ENCODE data around the gene KCTD5. TPM values are rescaled to one million over a fixed set of nuclear protein-coding genes. Genes with fewer than 3 reads are reported as not detected.

Gene KCTD5
- total and polyA plus RNA-seq, 9 of the 15 experiments (the other 6 are each of a cell fraction or from before 2014, with no cell fraction given), result 0.73 to 58.3 (median 32.3) TPM

DNA sequence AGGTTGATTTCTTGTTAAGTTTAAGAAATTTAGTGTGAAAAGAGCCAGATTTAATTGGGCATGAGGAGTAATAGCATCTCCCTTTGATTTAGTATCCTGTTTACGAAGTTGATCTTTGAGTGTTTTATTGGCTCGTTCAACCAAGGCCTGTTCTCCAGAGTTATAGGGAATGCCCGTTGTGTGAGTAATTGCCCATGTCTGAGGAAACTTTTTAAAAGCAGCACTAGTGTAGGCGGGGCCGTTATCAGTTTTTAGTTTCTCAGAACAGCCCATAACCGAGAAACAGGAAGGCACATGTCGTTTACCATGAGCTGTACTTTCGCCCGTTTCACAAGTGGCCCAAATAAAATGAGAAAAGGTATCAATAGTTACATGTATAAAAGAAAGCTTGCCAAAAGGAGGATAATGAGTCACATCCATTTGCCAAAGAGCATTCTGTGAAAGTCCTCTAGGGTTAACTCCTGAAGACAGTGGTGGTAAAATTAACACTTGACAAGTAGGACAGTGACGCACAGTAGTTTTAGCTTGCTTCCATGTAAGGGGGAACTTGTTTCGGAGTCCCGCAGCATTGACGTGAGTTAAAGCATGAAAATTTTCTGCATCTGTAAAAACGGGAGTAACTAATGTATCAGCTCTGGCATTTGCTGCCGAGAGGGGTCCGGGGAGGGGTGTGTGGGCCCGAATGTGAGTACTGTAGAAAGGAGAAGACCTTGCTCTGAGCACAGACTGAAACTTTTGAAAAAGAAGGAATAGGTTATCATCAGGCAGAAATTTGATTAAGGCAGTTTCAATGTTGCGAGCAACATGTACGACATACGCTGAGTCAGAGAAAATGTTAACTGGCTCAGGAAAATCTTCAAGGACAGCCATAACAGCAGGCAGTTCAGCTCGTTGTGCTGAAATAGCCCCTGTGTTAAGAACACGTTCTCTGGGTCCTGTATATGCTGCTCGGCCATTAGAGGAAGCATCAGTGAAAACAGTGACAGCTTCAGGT is 18.5 kb upstream of the KCTD5 start:
- CTCF ChIA-PET (ENCODE audit: low intra/inter-chr PET ratio), result no interaction called here
- no peak for TF ChIP-seq TBL1XR1 (IDR thresholded peaks at IDR 0.05; ENCODE audit: low read length in 2 of 2)
- TF ChIP-seq HNRNPUL1 (IDR thresholded peaks at IDR 0.05; ENCODE audit: low read length), result no peak
- TF ChIP-seq MLX (CRISPR knock-in tag; conservative IDR thresholded peaks at IDR 0.05), result no peak
- TF ChIP-seq KLF13 (tag; IDR thresholded peaks at IDR 0.05; ENCODE audit: borderline replicate concordance, low read depth), result no peak
- TF ChIP-seq, protein P1, sequence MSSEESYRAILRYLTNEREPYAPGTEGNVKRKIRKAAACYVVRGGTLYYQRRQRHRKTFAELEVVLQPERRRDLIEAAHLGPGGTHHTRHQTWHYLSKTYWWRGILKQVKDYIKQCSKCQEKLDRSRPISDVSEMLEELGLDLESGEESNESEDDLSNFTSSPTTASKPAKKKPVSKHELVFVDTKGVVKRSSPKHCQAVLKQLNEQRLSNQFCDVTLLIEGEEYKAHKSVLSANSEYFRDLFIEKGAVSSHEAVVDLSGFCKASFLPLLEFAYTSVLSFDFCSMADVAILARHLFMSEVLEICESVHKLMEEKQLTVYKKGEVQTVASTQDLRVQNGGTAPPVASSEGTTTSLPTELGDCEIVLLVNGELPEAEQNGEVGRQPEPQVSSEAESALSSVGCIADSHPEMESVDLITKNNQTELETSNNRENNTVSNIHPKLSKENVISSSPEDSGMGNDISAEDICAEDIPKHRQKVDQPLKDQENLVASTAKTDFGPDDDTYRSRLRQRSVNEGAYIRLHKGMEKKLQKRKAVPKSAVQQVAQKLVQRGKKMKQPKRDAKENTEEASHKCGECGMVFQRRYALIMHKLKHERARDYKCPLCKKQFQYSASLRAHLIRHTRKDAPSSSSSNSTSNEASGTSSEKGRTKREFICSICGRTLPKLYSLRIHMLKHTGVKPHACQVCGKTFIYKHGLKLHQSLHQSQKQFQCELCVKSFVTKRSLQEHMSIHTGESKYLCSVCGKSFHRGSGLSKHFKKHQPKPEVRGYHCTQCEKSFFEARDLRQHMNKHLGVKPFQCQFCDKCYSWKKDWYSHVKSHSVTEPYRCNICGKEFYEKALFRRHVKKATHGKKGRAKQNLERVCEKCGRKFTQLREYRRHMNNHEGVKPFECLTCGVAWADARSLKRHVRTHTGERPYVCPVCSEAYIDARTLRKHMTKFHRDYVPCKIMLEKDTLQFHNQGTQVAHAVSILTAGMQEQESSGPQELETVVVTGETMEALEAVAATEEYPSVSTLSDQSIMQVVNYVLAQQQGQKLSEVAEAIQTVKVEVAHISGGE (CRISPR knock-in tag; IDR thresholded peaks at IDR 0.05), result peak in 1 of 3 experiments; percentile 41; a peak in 1 of 6 replicates
- TF ChIP-seq HDAC1 (IDR thresholded peaks at IDR 0.05), result no peak
- peak; percentile 70; the same call in 1 of the 2 replicates for TF ChIP-seq ZNF175 (CRISPR knock-in tag; IDR thresholded peaks at IDR 0.05; ENCODE audit: low read depth)
- TF ChIP-seq ZBTB26 (CRISPR knock-in tag; IDR thresholded peaks at IDR 0.05), result no peak
- TF ChIP-seq ZNF77 (CRISPR knock-in tag; IDR thresholded peaks at IDR 0.05), result no peak
- TF ChIP-seq, protein P2, sequence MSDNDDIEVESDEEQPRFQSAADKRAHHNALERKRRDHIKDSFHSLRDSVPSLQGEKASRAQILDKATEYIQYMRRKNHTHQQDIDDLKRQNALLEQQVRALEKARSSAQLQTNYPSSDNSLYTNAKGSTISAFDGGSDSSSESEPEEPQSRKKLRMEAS (CRISPR knock-in tag; IDR thresholded peaks at IDR 0.05), result no peak
- no peak for TF ChIP-seq ZNF41 (CRISPR knock-in tag; conservative IDR thresholded peaks at IDR 0.05)
- TF ChIP-seq HDAC8 (tag; IDR thresholded peaks at IDR 0.05), result no peak
- TF ChIP-seq ZNF561 (CRISPR knock-in tag; conservative IDR thresholded peaks at IDR 0.05), result no peak

More for the DNA sequence above, 18.5 kb upstream of the KCTD5 start:
- FAIRE-seq (peak; percentile 52), DNase-seq (ENCODE audit: extremely low read depth in 1 of 4, low spot score in 3 of 4) (peak in 2 of 4 experiments; percentile 44 to 79), ATAC-seq (peak; percentile 87)
- in situ Hi-C loops (cut with MboI) (no loop called here), intact Hi-C loops (cut with micrococcal nuclease) (no loop called here)
- Histone ChIP-seq H3K9me3 (replicated peaks; ENCODE audit: control insufficient read depth, insufficient read depth, low read depth, low read length) (no peaks in the 10 kb centered on the region), H3K27me3 (ENCODE audit: control insufficient read depth in 2 of 2, insufficient read depth in 2 of 2, low read length in 2 of 2) (no peaks in the 10 kb centered on the region), H2AFZ (ENCODE audit: low read depth, low read length) (peak overlapping the region; percentile 88), H3K4me2 (ENCODE audit: insufficient read depth, low read length) (peak overlapping the region; percentile 69), H3K9me1 (ENCODE audit: control insufficient read depth, insufficient read depth, low read length) (no peaks in the 10 kb centered on the region), H3K36me3 (ENCODE audit: control insufficient read depth, insufficient read depth, low read length) (peaks cover 9% of the 10 kb centered on the region; the same call in 1 of the 3 replicates), H4K20me1 (replicated peaks; ENCODE audit: control insufficient read depth, insufficient read depth, low read length) (no peaks in the 10 kb centered on the region), H3K4me1 (replicated peaks in 1 of 2; ENCODE audit: control insufficient read depth in 2 of 2, insufficient read depth in 2 of 2, low read length in 2 of 2) (peaks cover 0 to 21% of the 10 kb centered on the region in 2 experiments; a peak in 3 of 5 replicates), H3K9ac (ENCODE audit: insufficient read depth in 1 of 2, low read depth in 2 of 2, low read length in 2 of 2) (peak overlapping the region; percentile 54 to 64; a peak in 3 of 4 replicates), H3K79me2 (ENCODE audit: control insufficient read depth, insufficient read depth, low read length) (no peaks in the 10 kb centered on the region), H3K27ac (ENCODE audit: extremely low read depth, low read depth, low read length) (peak overlapping the region; percentile 82), H3K4me3 (no peak overlapping the region)
- no TSS peak for BruUV-seq (replicated peaks)
- POLR2A ChIA-PET, result interaction anchor here (1.1 to 1.6 kb wide), 2 partner anchors 10 to 18 kb away, joined by 4 read pairs; partner anchors contain the start of gene KCTD5
- WGBS (ENCODE audit: insufficient coverage, low coverage, missing lambda C conversion rate), result 11% methylated on average over 23 of the region's 23 CpGs
